Stomach (tissue), 9 donors: ENCODE measurements around the gene LCTL. TPM values are rescaled to one million over a fixed set of nuclear protein-coding genes. Genes with fewer than 3 reads are reported as not detected.

ENCODE experiments used
- DNase-seq, 2 donors: peaks; one replicate each; pipeline versions ENCODE4 v3.0.0 to v3.0.0-alpha.2; 2013 to 2019
- H3K27ac ChIP-seq, 5 donors: fragments of 200-600 bp in 4 of 5; sonication (generic) in 4 of 5; one replicate each; pipeline ENCODE4 v1.5.1; 2013 to 2019; ENCODE audit warnings: mild to moderate bottlenecking in 1 of 5, moderate library complexity in 1 of 5
- H3K27me3 ChIP-seq, 3 donors: fragments of 200-600 bp; sonication (generic); one replicate each; pipeline ENCODE4 v1.5.1; 2017 to 2019; ENCODE audit warnings: mixed run types in 1 of 3
- H3K36me3 ChIP-seq, 4 donors: fragments of 200-600 bp; sonication (generic); 1 replicate in 3 of 4; 2 replicates in 1 of 4; pipeline ENCODE4 v1.5.1; 2016 to 2019
- H3K4me1 ChIP-seq, 4 donors: fragments of 200-600 bp; sonication (generic); one replicate each; pipeline ENCODE4 v1.5.1; 2016 to 2019
- H3K4me3 ChIP-seq, 4 donors: fragments of 200-600 bp; sonication (generic) in 3 of 4; one replicate each; pipeline ENCODE4 v1.5.1; 2016 to 2019; ENCODE audit warnings: mild to moderate bottlenecking in 1 of 4
- H3K9me3 ChIP-seq, 4 donors: fragments of 200-600 bp; sonication (generic); one replicate each; pipeline ENCODE4 v1.5.1; 2016 to 2019
- CTCF ChIP-seq, 7 experiments: fragments of 450-650 bp in 4 of 7; fragments of 200-600 bp in 3 of 7; sonication (generic) in 3 of 7; IDR thresholded peaks; one replicate each; pipeline ENCODE4 v1.5.1; 2016 to 2019; ENCODE audit warnings: antibody characterized with exemption in 7 of 7, control low read depth in 2 of 7, mild to moderate bottlenecking in 1 of 7
- EP300 ChIP-seq: sonication (generic); formaldehyde crosslinking; IDR thresholded peaks from one replicate; pipeline ENCODE4 v1.6.1; 2017; ENCODE audit warnings: antibody characterized with exemption
- POLR2A ChIP-seq, 4 donors: fragments of 450-650 bp; IDR thresholded peaks; one replicate each; pipeline ENCODE4 v1.6.1; 2016; ENCODE audit warnings: antibody characterized with exemption in 4 of 4, control low read depth in 2 of 4, mild to moderate bottlenecking in 1 of 4, moderate library complexity in 1 of 4
- POLR2AphosphoS5 ChIP-seq, 3 donors: sonication (generic); formaldehyde crosslinking; IDR thresholded peaks; one replicate each; pipeline ENCODE4 v1.6.1; 2016; ENCODE audit warnings: antibody characterized with exemption in 3 of 3
- WGBS, 5 donors: extraction: QIAGEN DNeasy Blood & Tissue Kit in 3 of 5; methylation state at CpG; one replicate each; pipeline versions ENCODE4 v1.1.5 to v1.1.7; 2013 to 2018; 5-methylcytosine and 5-hydroxymethylcytosine counted together
- intact Hi-C: fragments of 100-400 bp; cut with DNase I; formaldehyde crosslinking; loops from one replicate; pipeline ENCODE4 v1.15.1; 2023; ENCODE audit warnings: low total_unique reads
- polyA plus RNA-seq, 3 donors: library from polyadenylated mRNA; stranded (reverse); fragments of 200-250 nt; gene quantifications; one replicate each; pipeline ENCODE4 v1.2.3, GENCODE V29; 2013
- total RNA-seq, 5 donors: library from RNA; depleted of rRNA; stranded (reverse); fragments of >200 nt; gene quantifications; one replicate each; pipeline versions ENCODE4 v1.1.0 to v1.2.3, GENCODE V29; 2014 to 2016
- donor health status: healthy with polysubstance abuse.
- donor health status: Bipolar disorder and iron deficiency.
- donor health status: healthy.

Gene LCTL
- total and polyA plus RNA-seq, 8 donors, result not detected

GRCh38 chr15:66603301-66604179, 37.7 kb upstream of the LCTL start:
- no peaks in the 10 kb centered on the region for H3K36me3 ChIP-seq
- H3K4me1 ChIP-seq, result peaks cover 0 to 7% (median 0%) of the 10 kb centered on the region in 4 donors
- H3K4me3 ChIP-seq, result no peak overlapping the region
- 38 to 52% (median 42%) methylated on average over 12 to 14 of the region's 14 CpGs for WGBS, 5 donors
- intact Hi-C loops, result loop anchor here (5.0 to 10.0 kb wide), 3 partner anchors 91 to 249 kb away; no protein-coding TSS in a partner anchor
- DNase-seq, result peak; percentile 71 to 90
- no peaks in the 10 kb centered on the region for H3K9me3 ChIP-seq
- TF ChIP-seq CTCF (IDR thresholded peaks at IDR 0.05) (peak in 5 of 7 experiments; percentile 57 to 86 (median 73)), EP300 (no peak), POLR2A (IDR thresholded peaks at IDR 0.05) (no peak), POLR2AphosphoS5 (IDR thresholded peaks at IDR 0.05) (no peak)
- no peak overlapping the region for H3K27ac ChIP-seq
- no peaks in the 10 kb centered on the region for H3K27me3 ChIP-seq

- WGBS, 5 donors, result 50 to 79% (median 69%) methylated on average over 2 of the region's 2 CpGs
- no peak for TF ChIP-seq CTCF (IDR thresholded peaks at IDR 0.05)
- no peaks in the 10 kb centered on the region for H3K27me3 ChIP-seq
- no peaks in the 10 kb centered on the region for H3K9me3 ChIP-seq
- no peak overlapping the region for H3K27ac ChIP-seq
- H3K4me1 ChIP-seq, result peaks cover 0 to 7% (median 0%) of the 10 kb centered on the region in 4 donors
- no peak overlapping the region for H3K4me3 ChIP-seq
- intact Hi-C loops, result loop anchor here (5.0 to 10.0 kb wide), 3 partner anchors 93 to 251 kb away; no protein-coding TSS in a partner anchor
- no peak for DNase-seq
- no peaks in the 10 kb centered on the region for H3K36me3 ChIP-seq
Observed at GRCh38 chr15:66601521-66601920, 35.7 kb upstream of the LCTL start.

- H3K4me1 ChIP-seq, result peaks cover 0 to 7% (median 0%) of the 10 kb centered on the region in 4 donors
- H3K27ac ChIP-seq, result no peak overlapping the region
- H3K36me3 ChIP-seq, result no peaks in the 10 kb centered on the region
- TF ChIP-seq EP300 (no peak), POLR2AphosphoS5 (IDR thresholded peaks at IDR 0.05) (no peak), POLR2A (IDR thresholded peaks at IDR 0.05) (no peak), CTCF (IDR thresholded peaks at IDR 0.05) (no peak)
- intact Hi-C loops, result loop anchor here (5.0 to 10.0 kb wide), 3 partner anchors 95 to 252 kb away; no protein-coding TSS in a partner anchor
- no peaks in the 10 kb centered on the region for H3K9me3 ChIP-seq
- H3K4me3 ChIP-seq, result no peak overlapping the region
- no peak for DNase-seq
- 64 to 80% (median 68%) methylated on average over 2 to 4 of the region's 4 CpGs for WGBS, 5 donors
- no peaks in the 10 kb centered on the region for H3K27me3 ChIP-seq
Observed at GRCh38 chr15:66600240-66600627, 34.4 kb upstream of the LCTL start.

GRCh38 chr15:66599536-66600239, 33.9 kb upstream of the LCTL start:
- intact Hi-C loops, result loop anchor here (5.0 to 10.0 kb wide), 3 partner anchors 95 to 253 kb away; no protein-coding TSS in a partner anchor
- H3K36me3 ChIP-seq, result no peaks in the 10 kb centered on the region
- 84 to 88% (median 86%) methylated on average over 11 to 13 of the region's 13 CpGs for WGBS, 5 donors
- no peak overlapping the region for H3K27ac ChIP-seq
- H3K4me1 ChIP-seq, result peaks cover 0 to 7% (median 0%) of the 10 kb centered on the region in 4 donors
- DNase-seq, result no peak
- no peaks in the 10 kb centered on the region for H3K27me3 ChIP-seq
- no peak overlapping the region for H3K4me3 ChIP-seq
- TF ChIP-seq POLR2AphosphoS5 (IDR thresholded peaks at IDR 0.05) (no peak), POLR2A (IDR thresholded peaks at IDR 0.05) (no peak), CTCF (IDR thresholded peaks at IDR 0.05) (no peak), EP300 (no peak)
- H3K9me3 ChIP-seq, result no peaks in the 10 kb centered on the region
